ENCODE data around the gene GNAQ.
A peak's percentile ranks its signal among the peaks of the same experiment; 100 is the strongest.

The GNAQ gene

GRCh38 chr9:77935211-77935610, 96.4 kb downstream of the GNAQ start:
- no peak for DNase-seq

GRCh38 chr9:77933976-77934375, 97.6 kb downstream of the GNAQ start:
- no peak for DNase-seq

DNA sequence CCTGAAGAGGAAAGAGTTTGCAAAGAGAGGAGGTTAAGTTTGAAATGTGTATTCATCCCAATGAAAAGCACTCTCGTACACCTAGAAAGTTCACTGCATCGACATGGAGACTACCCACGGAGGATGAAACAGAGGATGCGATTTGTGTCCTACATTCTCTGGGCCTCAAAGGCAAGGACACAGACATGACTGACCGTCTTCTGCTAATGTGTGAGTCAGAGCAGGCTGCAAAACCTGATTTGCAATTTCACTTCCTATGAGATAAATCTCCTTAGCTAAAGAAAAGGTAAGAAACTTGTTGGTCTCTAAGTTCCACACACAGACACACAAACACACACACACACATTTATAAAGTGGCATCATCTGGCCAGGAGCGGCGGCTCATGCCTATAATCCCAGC, 98.6 kb downstream of the GNAQ start:
- no peak for DNase-seq

- DNase-seq, result no peak
Observed at GRCh38 chr9:77929942-77930341, 101.7 kb downstream of the GNAQ start.

- DNase-seq, result no peak
Observed at GRCh38 chr9:77927265-77927664, 104.3 kb downstream of the GNAQ start.

DNA sequence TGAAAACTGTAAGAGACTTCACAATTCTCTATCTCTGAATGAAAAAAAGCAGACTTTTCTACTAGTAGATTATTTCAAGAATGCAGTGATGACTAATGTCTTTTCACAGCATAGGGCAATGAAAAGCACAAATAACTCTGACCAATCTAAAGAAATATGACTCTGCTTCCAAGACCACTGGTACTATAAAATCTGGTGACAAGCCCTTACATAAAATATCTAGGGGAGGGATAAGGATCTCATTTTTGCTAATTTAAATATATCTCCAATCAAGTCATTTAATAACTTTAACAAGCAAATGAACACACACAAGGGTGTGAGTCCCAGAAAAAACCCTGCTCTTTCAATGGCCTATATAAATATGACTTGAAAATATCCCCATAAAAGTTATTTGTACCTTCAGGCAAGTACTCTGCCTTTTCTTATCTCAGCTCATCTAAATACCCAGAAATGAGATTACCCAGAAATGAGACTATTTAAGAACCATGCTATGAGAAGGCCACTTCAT, 105.2 kb downstream of the GNAQ start:
- DNase-seq, result no peak

DNA sequence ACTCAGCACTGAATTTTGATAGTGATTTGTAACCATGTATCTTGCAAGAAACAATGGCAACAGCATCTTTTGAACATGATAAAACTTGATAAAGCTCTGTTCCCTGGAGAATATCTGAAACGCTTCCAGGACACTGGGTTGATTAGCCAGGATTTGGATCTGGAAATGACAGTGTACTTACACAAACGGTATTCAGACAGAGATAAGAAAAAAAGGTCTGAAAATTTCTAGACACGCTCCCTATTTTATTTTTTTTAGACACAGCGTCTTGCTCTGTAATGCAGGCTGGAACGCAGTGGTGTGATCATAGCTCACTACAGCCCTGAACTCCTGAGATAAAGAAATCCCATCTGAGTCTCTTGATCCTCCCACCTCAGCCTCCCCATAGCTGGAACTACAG, 109.0 kb downstream of the GNAQ start:
- DNase-seq, result no peak

GRCh38 chr9:77917800-77918199, 113.8 kb downstream of the GNAQ start:
- DNase-seq, result no peak

- no peak for DNase-seq
Observed at GRCh38 chr9:77916820-77917219, 114.8 kb downstream of the GNAQ start.

- no peak for DNase-seq
Observed at GRCh38 chr9:77916410-77916819, 115.2 kb downstream of the GNAQ start.

GRCh38 chr9:77915744-77916143, 115.9 kb downstream of the GNAQ start:
- DNase-seq, result no peak

GRCh38 chr9:77912895-77913693, 118.5 kb downstream of the GNAQ start:
- DNase-seq, result no peak

DNA sequence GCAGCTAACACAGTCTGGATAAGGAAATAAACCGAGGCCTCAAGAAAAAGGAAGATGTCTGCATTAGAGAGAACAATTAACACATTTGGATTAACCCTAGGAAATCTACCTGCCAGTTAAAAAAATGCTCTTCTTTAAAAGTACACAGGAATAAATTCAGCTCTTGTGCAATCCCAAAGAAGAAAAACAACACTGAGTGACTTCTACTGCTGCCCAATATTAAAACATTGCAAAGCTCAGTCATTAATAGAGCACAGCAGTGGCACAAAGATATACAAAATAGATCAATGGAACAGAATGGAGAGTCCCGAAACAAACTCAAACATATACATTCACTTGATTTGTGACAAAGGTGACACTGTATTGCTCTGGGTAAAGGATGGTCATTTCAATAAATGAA, 119.7 kb downstream of the GNAQ start:
- DNase-seq, result no peak

DNA sequence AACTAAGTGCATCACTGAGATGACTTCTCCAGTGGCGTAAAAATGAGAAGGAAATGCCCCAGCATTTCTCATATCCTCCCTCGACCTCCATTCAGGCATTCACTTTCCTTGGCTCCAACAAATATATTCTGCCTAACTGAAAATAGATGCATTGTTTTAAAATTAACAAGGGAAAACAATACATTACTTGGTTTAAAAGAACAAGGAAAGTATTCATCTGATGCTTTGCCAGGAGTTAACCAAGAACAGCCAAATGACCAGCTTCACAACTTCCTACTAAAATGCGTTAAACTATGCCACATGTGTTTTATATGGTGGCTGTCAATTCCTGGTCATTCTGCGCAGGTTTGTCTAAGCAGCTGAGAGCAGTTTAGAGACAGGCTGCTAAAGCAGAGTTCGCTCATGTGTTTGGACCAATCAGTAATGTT, 121.4 kb downstream of the GNAQ start:
- peak in 1 of 2 donors; percentile 66 for DNase-seq

DNA sequence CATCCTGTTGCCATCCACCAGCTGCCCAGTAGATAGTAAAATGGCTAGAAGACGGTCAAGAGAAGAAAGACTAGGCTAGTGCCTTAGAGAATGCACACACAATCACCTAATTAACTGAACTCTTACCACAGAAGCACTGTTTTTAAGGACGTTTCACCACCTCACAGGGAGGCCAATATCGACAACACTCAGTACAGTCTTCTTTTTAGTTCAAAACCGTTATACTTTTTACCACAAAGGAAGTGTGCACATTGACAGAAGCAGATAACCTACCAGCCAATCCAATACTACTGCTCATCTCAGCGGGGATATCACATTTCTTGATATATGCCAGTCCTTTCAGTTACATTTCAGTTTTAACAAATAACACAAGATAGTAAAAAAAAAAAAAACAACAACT, 122.3 kb downstream of the GNAQ start:
- no peak for DNase-seq

DNA sequence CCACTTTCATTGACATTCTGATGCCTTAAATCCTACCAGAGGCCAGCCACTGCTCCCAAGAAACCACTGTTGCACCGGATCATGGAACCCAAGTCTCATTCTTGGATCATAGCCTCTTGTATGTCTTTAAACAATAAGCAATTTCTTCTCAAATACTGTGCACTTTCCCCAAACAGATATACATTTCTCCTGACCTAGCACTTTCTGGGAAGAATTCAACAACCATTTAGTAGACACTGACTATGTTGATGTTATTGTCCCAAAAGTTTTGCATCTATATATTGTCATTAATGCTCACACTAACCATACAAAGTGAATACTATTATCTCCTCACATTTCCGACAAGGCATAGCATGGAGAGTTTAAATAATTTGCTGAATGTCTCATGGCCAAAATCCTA, 123.3 kb downstream of the GNAQ start:
- DNase-seq, result no peak

DNA sequence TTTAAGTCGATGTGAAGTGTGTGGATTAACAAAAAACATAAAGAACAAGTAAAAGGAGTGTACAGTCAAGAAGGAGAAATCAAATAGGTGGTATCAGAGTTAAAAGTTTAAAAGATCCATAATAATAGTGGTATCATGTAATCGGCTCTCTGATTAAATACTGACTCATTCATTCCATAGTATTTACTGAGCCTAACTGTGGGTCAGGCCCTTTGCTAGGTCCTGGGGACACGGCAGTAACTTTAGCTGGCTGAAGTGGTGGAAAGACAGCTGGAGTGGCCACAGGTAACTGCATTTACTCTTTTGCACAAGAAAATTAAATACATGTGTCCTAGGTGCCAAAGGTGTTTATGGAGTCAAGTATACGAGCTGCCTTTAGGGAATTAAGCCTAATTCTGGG, 124.0 kb downstream of the GNAQ start:
- no peak for DNase-seq

GRCh38 chr9:77906991-77907390, 124.6 kb downstream of the GNAQ start:
- no peak for DNase-seq

DNA sequence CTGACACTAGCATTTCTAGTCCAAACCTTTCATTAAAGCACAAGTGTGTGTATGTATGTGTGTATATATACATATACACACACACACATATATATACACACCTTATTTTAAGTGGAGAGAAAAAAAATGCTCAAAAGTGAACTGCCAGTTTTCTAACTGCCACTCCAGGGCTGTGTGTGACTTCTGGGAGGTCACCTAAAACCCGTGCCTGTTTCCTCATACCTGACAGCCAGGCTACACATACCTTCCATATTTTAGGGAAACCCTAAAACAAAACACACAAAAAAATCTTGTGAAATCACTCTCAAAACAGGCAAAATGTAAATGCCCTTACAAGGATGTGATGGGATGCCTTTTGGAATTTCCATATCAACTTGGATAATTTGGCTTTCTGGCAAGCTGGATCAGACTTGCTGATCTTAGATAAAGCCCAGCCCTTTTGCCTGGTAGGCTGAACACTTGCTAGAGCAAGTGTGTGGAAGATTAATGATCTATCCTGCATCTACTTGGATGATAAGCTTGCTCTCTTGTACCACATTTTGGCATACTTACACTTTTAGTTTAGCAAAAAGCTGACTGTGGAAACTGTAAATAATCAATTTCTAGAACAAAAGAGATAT, 127.8 kb downstream of the GNAQ start:
- no peak for DNase-seq

- no peak for DNase-seq
Observed at GRCh38 chr9:77901771-77902170, 129.8 kb downstream of the GNAQ start.

DNA sequence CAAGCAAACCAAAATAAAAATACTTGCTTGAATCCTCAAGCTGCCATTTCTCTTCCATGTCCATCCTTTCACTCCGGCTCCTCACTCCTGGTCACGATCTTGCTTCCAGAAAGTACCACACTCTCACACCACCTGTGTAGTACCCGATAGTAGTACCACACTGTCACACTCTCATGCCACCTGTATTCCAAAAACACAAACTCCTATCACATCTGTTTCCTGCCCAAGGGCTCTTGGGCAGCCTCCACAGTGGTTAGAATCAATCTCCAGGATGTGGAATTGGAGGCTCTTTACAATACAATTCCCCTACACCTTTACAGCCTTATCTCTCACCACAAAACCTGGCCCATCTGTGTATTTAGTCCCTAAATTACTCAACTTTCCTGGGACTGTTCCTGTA, 130.6 kb downstream of the GNAQ start:
- no peak for DNase-seq

GRCh38 chr9:77899679-77900354, 131.8 kb downstream of the GNAQ start:
- DNase-seq, result no peak

- no peak for DNase-seq
Observed at GRCh38 chr9:77898864-77899263, 132.7 kb downstream of the GNAQ start.

Measured in hippocampal formation (tissue), 2 donors.